HCT116 (cell line): ENCODE measurements around the gene USP26. TPM values are rescaled to one million over a fixed set of nuclear protein-coding genes. Genes with fewer than 3 reads are reported as not detected.
"Not testable (repeated sequence)": the region's sequence is repeated elsewhere in the genome, so short reads cannot be mapped to it uniquely, and the experiment has no call there.

ENCODE experiments used
- ATAC-seq: fragments of 200-7000 bp; cut with Tn5 transposase; 2 replicates; pipeline ENCODE4 v1.9.1; 2020; ENCODE audit warnings: mild to moderate bottlenecking, moderate library complexity
- BruUV-seq: library from RNA; stranded (reverse); fragments of 400-500 nt; replicated peaks from 2 replicates; lab custom pipeline; 2021; lab: Mats Ljungman, UMichigan
- CTCF ChIA-PET: fragments of 300-600 bp; sonication (Branson Sonifier 250); formaldehyde crosslinking; loops from one replicate; lab custom pipeline; 2021; ENCODE audit warnings: antibody characterized with exemption; lab: Charles Lee
- POLR2A ChIA-PET: fragments of 300-600, 350-600 bp; sonication (Branson Sonifier 250); formaldehyde crosslinking; loops from one replicate; lab custom pipeline; 2021; ENCODE audit warnings: antibody characterized with exemption; lab: Charles Lee
- RAD21 ChIA-PET, 2 experiments: fragments of 300-600 bp; sonication (Branson Sonifier 250); formaldehyde crosslinking; loops; one replicate each; lab custom pipeline; 2023; ENCODE audit warnings: low total read pairs in 2 of 2; ENCODE audit not compliant: uncharacterized antibody in 2 of 2, unreplicated experiment in 2 of 2, low non-redundant PET in 1 of 2; lab: Charles Lee
- DNase-seq: peaks from one replicate; pipeline ENCODE4 v3.0.0-alpha.2; 2010; ENCODE audit warnings: low read depth, low spot score
- H2AFZ ChIP-seq: fragments of 200-600 bp; shearing (Covaris generic), sonication (generic); 2 replicates; pipeline ENCODE4 v1.6.1; 2017; ENCODE audit warnings: low read depth, mixed run types, mixed read lengths, antibody characterized with exemption, low read length; ENCODE audit not compliant: poor library complexity, severe bottlenecking
- H3K27ac ChIP-seq: 2 replicates; pipeline ENCODE4 v1.5.1; 2012; ENCODE audit warnings: low read depth, low read length
- H3K27me3 ChIP-seq: fragments of 200-600 bp; sonication (generic); 2 replicates; pipeline ENCODE4 v1.6.1; 2016; ENCODE audit warnings: mixed run types, low read length, mixed read lengths; ENCODE audit not compliant: insufficient read depth
- H3K36me3 ChIP-seq, 2 experiments: fragments of 200-500 bp in 1 of 2; fragments of 200-600 bp in 1 of 2; sonication (Bioruptor generic) in 1 of 2; sonication (generic) in 1 of 2; 2 replicates each; pipeline versions ENCODE4 v1.5.1 to v1.6.1; 2014 to 2016; ENCODE audit warnings: low read length in 2 of 2, inconsistent platforms in 1 of 2, mixed read lengths in 1 of 2, mixed run types in 1 of 2; ENCODE audit not compliant: insufficient read depth in 2 of 2, control insufficient read depth in 1 of 2
- H3K4me1 ChIP-seq, 2 experiments: fragments of 200-600 bp in 1 of 2; sonication (generic) in 1 of 2; 2 replicates each; pipeline versions ENCODE4 v1.5.1 to v1.6.1; 2012 to 2017; ENCODE audit warnings: low read length in 2 of 2, inconsistent platforms in 1 of 2, mild to moderate bottlenecking in 1 of 2, mixed read lengths in 1 of 2, mixed run types in 1 of 2, moderate library complexity in 1 of 2; ENCODE audit not compliant: insufficient read depth in 2 of 2, control insufficient read depth in 1 of 2
- H3K4me2 ChIP-seq: fragments of 200-600 bp; sonication (generic); 2 replicates; pipeline ENCODE4 v1.6.1; 2017; ENCODE audit warnings: mixed run types, low read length, mixed read lengths
- H3K4me3 ChIP-seq, 2 experiments: fragments of 200-600 bp in 1 of 2; sonication (generic) in 1 of 2; replicated peaks in 1 of 2; 2 replicates each; pipeline ENCODE4 v1.5.1; 2011 to 2016; ENCODE audit warnings: low read length in 2 of 2, control low read depth in 1 of 2, low read depth in 1 of 2, mild to moderate bottlenecking in 1 of 2, mixed read lengths in 1 of 2, mixed run types in 1 of 2
- H3K79me2 ChIP-seq: fragments of 200-600 bp; sonication (generic); 2 replicates; pipeline ENCODE4 v1.6.1; 2017; ENCODE audit warnings: mild to moderate bottlenecking, mixed run types, low read length, moderate library complexity, mixed read lengths; ENCODE audit not compliant: insufficient read depth
- H3K9ac ChIP-seq: fragments of 200-600 bp; sonication (generic); 2 replicates; pipeline ENCODE4 v1.6.1; 2016; ENCODE audit warnings: low read length, mixed read lengths
- H3K9me2 ChIP-seq: fragments of 200-600 bp; sonication (generic), shearing (Covaris generic); 2 replicates; pipeline ENCODE4 v1.6.1; 2017; ENCODE audit warnings: mixed run types, mild to moderate bottlenecking, moderate library complexity; ENCODE audit not compliant: insufficient read depth
- H3K9me3 ChIP-seq, 2 experiments: fragments of 200-500 bp in 1 of 2; fragments of 200-600 bp in 1 of 2; sonication (Bioruptor generic) in 1 of 2; sonication (generic) in 1 of 2; 2 replicates each; pipeline ENCODE4 v1.6.1; 2014 to 2017; ENCODE audit warnings: low read length in 2 of 2, mixed read lengths in 2 of 2, inconsistent platforms in 1 of 2, low read depth in 1 of 2, mild to moderate bottlenecking in 1 of 2, mixed run types in 1 of 2, moderate library complexity in 1 of 2; ENCODE audit not compliant: control insufficient read depth in 1 of 2, insufficient read depth in 1 of 2
- H4K20me1 ChIP-seq: fragments of 200-600 bp; sonication (generic), shearing (Covaris generic); 2 replicates; pipeline ENCODE4 v1.6.1; 2017; ENCODE audit warnings: mixed run types, mild to moderate bottlenecking, moderate library complexity; ENCODE audit not compliant: insufficient read depth
- CEBPB ChIP-seq: IDR thresholded peaks from 2 replicates; pipeline ENCODE4 v1.6.1; 2012; ENCODE audit warnings: low read depth
- intact Hi-C: fragments of 100-400 bp; cut with micrococcal nuclease; formaldehyde crosslinking; loops from 2 replicates; pipeline ENCODE4 v1.10.0; 2022
- total RNA-seq: library from RNA; stranded (reverse); gene quantifications from one replicate; pipeline ENCODE4 v1.2.1, GENCODE V29; 2021; ENCODE audit not compliant: unreplicated experiment

The USP26 gene
- total RNA-seq, 1 experiment from 2014 or later = not detected

DNA sequence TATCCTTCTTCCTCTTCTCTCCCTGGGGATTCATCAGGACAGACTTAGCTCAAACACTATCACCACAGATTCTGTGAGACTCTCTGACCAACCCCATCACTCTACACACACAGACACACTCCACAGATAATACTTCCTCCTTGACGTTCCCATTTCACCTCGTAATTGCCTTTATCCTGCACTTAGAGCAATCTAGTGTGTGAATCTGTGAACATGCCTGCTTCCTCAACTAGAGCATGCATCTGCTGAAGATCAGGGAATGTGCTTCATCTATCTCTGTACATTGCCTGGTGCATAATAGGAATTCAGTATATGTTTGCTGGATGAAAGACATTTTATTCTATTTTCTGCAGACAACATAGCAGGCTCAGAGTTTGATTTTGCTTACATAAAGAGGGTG lies 113.4 kb downstream of the USP26 start:
- CTCF ChIA-PET = no interaction called here
- BruUV-seq = no TSS peak
- RAD21 ChIA-PET = no interaction called here

DNA sequence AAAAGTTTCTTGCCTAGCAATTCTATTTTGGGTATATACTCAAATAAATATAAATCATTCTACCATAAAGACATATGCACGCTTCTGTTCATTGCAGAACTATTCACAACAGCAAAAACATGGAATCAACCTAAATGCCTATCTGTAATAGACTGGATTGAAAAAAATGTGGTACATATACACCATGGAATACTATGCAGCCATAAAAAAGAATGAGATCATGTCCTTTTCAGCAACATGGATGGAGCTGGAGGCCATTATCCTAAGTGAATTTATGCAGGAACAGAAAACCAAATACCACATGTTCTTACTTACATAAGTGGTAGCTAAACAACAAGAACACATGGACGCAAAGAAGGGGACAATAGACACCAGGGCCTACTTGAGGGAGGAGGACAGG lies 116.9 kb downstream of the USP26 start:
- H3K27me3 ChIP-seq, H3K9ac ChIP-seq, H3K27ac ChIP-seq, BruUV-seq, ATAC-seq, H3K9me2 ChIP-seq, H4K20me1 ChIP-seq, H3K9me3 ChIP-seq, H3K4me1 ChIP-seq, POLR2A ChIA-PET, H3K36me3 ChIP-seq, DNase-seq, CTCF ChIA-PET, H3K4me3 ChIP-seq, H2AFZ ChIP-seq, RAD21 ChIA-PET, H3K79me2 ChIP-seq, intact Hi-C loops, H3K4me2 ChIP-seq: not testable (repeated sequence)

More for the DNA sequence above, 113.4 kb downstream of the USP26 start:
- intact Hi-C loops = no loop called here
- H3K36me3 ChIP-seq = no peaks in the 10 kb centered on the region
- TF ChIP-seq CEBPB = no peak
- POLR2A ChIA-PET = no interaction called here
- no peak overlapping the region for H3K27ac ChIP-seq
- DNase-seq (no peak), ATAC-seq (no peak)
- no peaks in the 10 kb centered on the region for H3K9me3 ChIP-seq
- H4K20me1 ChIP-seq = no peaks in the 10 kb centered on the region
- H3K4me3 ChIP-seq = no peak overlapping the region
- no peak overlapping the region for H3K9ac ChIP-seq
- H3K9me2 ChIP-seq = no peaks in the 10 kb centered on the region
- no peak overlapping the region for H2AFZ ChIP-seq
- H3K4me2 ChIP-seq = no peak overlapping the region
- H3K79me2 ChIP-seq = no peaks in the 10 kb centered on the region
- H3K27me3 ChIP-seq = no peaks in the 10 kb centered on the region
- no peaks in the 10 kb centered on the region for H3K4me1 ChIP-seq

Other genes starting within 250 kb of the USP26 start
- gene HS6ST2, start 138.5 kb downstream of the USP26 start, total RNA-seq = 24.6 TPM
- gene TFDP3, start 121.2 kb upstream of the USP26 start, total RNA-seq = not detected